Neuronal stem cell (in vitro differentiated cells): ENCODE measurements around the gene ILF3.

Experiments
- DNase-seq: peaks from one replicate; pipeline ENCODE4 v3.0.0-alpha.2; 2013; ENCODE audit warnings: low spot score
- H2AFZ ChIP-seq: one replicate; pipeline ENCODE4 v1.6.1; 2013; ENCODE audit warnings: mild to moderate bottlenecking, low read length, inconsistent platforms
- H2AK5ac ChIP-seq: 2 replicates; pipeline ENCODE4 v1.6.1; 2013; ENCODE audit warnings: low read depth, mild to moderate bottlenecking, inconsistent platforms, low read length, moderate library complexity, mixed read lengths
- H2BK120ac ChIP-seq: 2 replicates; pipeline ENCODE4 v1.6.1; 2013; ENCODE audit warnings: low read depth, mild to moderate bottlenecking, inconsistent platforms, low read length, moderate library complexity, mixed read lengths
- H2BK12ac ChIP-seq: one replicate; pipeline ENCODE4 v1.6.1; 2013; ENCODE audit warnings: low read length, inconsistent platforms
- H2BK15ac ChIP-seq: 2 replicates; pipeline ENCODE4 v1.6.1; 2013; ENCODE audit warnings: mild to moderate bottlenecking, low read length, inconsistent platforms, mixed read lengths
- H2BK5ac ChIP-seq: one replicate; pipeline ENCODE4 v1.6.1; 2013; ENCODE audit warnings: inconsistent platforms, mild to moderate bottlenecking, low read length, moderate library complexity
- H3K14ac ChIP-seq: one replicate; pipeline ENCODE4 v1.6.1; 2013; ENCODE audit warnings: low read length, inconsistent platforms
- H3K18ac ChIP-seq: 2 replicates; pipeline ENCODE4 v1.6.1; 2013; ENCODE audit warnings: low read length, inconsistent platforms
- H3K23ac ChIP-seq: 2 replicates; pipeline ENCODE4 v1.6.1; 2013; ENCODE audit warnings: low read depth, mild to moderate bottlenecking, mixed read lengths, low read length, inconsistent platforms; ENCODE audit not compliant: poor library complexity
- H3K27ac ChIP-seq: replicated peaks from 3 replicates; pipeline ENCODE4 v1.5.1; 2013; ENCODE audit warnings: low read length, inconsistent platforms
- H3K27me3 ChIP-seq, 3 experiments: 2 replicates each; pipeline ENCODE4 v1.6.1; 2013; ENCODE audit warnings: low read length in 3 of 3, mild to moderate bottlenecking in 2 of 3, inconsistent platforms in 1 of 3, low read depth in 1 of 3, mixed read lengths in 1 of 3, moderate library complexity in 1 of 3; ENCODE audit not compliant: control insufficient read depth in 3 of 3, insufficient read depth in 3 of 3
- H3K36me3 ChIP-seq, 2 donors: replicated peaks in 1 of 2; 2 replicates each; pipeline ENCODE4 v1.6.1; 2013; ENCODE audit warnings: low read length in 2 of 2; ENCODE audit not compliant: control insufficient read depth in 2 of 2, insufficient read depth in 2 of 2
- H3K4ac ChIP-seq: 2 replicates; pipeline ENCODE4 v1.6.1; 2013; ENCODE audit warnings: inconsistent platforms, mild to moderate bottlenecking, low read length, moderate library complexity
- H3K4me1 ChIP-seq, 2 donors: 1 replicate in 1 of 2; 2 replicates in 1 of 2; pipeline ENCODE4 v1.6.1; 2013; ENCODE audit warnings: low read length in 2 of 2, low read depth in 1 of 2; ENCODE audit not compliant: control insufficient read depth in 2 of 2, insufficient read depth in 1 of 2
- H3K4me2 ChIP-seq: one replicate; pipeline ENCODE4 v1.6.1; 2013; ENCODE audit warnings: mild to moderate bottlenecking, low read length, inconsistent platforms; ENCODE audit not compliant: insufficient read depth, poor library complexity, severe bottlenecking
- H3K4me3 ChIP-seq, 2 donors: 2 replicates each; pipeline ENCODE4 v1.5.1; 2013; ENCODE audit warnings: low read length in 2 of 2, mild to moderate bottlenecking in 2 of 2, inconsistent platforms in 1 of 2, moderate library complexity in 1 of 2
- H3K79me1 ChIP-seq: one replicate; pipeline ENCODE4 v1.6.1; 2013; ENCODE audit warnings: low read depth, mild to moderate bottlenecking, inconsistent platforms, low read length, moderate library complexity
- H3K9ac ChIP-seq: one replicate; pipeline ENCODE4 v1.6.1; 2013; ENCODE audit warnings: mild to moderate bottlenecking, low read depth, low read length, inconsistent platforms; ENCODE audit not compliant: poor library complexity
- H3K9me3 ChIP-seq, 2 donors: replicated peaks in 1 of 2; 2 replicates each; pipeline versions ENCODE3 to v1.6.1; 2013; ENCODE audit warnings: low read length in 2 of 2, mild to moderate bottlenecking in 2 of 2, inconsistent platforms in 1 of 2, low read depth in 1 of 2, mixed read lengths in 1 of 2, moderate library complexity in 1 of 2; ENCODE audit not compliant: control insufficient read depth in 2 of 2, insufficient read depth in 1 of 2
- H4K8ac ChIP-seq: one replicate; pipeline ENCODE4 v1.6.1; 2013; ENCODE audit warnings: low read depth, mild to moderate bottlenecking, inconsistent platforms, low read length, moderate library complexity
- H4K91ac ChIP-seq: one replicate; pipeline ENCODE4 v1.6.1; 2013; ENCODE audit warnings: low read length, low read depth, mild to moderate bottlenecking, inconsistent platforms; ENCODE audit not compliant: poor library complexity
- WGBS, 2 donors: extraction: QIAGEN DNeasy Blood & Tissue Kit; methylation state at CpG; one replicate each; pipeline ENCODE4 v1.1.7; 2013; ENCODE audit warnings: missing lambda C conversion rate in 2 of 2, mixed read lengths in 1 of 2; ENCODE audit not compliant: insufficient read length in 2 of 2, insufficient replicate concordance in 1 of 2; ENCODE audit errors: extremely low coverage in 2 of 2; 5-methylcytosine and 5-hydroxymethylcytosine counted together

The ILF3 gene

DNA sequence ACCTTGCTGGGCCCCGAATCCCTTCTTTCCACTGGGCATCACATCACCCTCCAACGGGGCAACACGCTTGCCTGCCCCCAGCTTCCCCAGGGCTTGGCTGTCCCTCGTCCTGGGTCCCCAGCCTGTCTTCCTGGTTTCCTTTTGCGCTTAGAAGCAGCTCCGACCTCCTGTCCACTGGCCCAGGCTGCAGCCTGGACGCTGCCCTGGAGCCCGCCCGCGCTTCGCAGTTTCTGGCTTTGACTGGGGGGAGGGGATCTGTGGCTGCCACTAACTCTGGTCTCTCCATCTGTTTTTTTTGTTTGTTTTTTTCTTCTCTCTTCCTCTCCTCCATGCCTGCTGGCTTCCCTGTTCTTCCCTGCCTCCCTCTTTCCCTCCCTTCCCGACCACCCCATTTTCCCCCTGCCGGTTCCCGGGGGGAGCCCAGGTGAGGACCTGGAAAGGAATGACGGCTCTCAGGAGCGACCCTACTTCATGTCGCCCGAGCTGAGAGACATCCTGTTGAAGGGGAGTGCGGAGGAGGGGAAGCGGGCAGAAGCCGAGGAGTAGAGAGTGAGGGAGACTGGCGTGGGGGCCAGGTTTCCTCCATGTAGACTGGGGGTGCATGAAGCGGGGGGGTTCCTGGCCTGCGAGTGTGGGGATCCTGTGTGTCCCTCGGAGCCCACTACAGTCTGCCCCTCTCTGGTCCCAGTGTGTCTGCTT is 11.5 kb upstream of the ILF3 start:
- Histone ChIP-seq H2BK120ac (no peak overlapping the region), H2BK12ac (no peak overlapping the region), H3K23ac (peak overlapping the region; percentile 11), H3K4me2 (no peak overlapping the region), H3K27ac (peak overlapping the region; percentile 31), H3K4me1 (peaks cover 10 to 15% of the 10 kb centered on the region in 2 donors), H3K4me3 (no peak overlapping the region), H2BK5ac (no peak overlapping the region), H2AK5ac (no peak overlapping the region), H3K4ac (no peak overlapping the region), H4K8ac (no peak overlapping the region), H3K79me1 (no peaks in the 10 kb centered on the region), H3K9me3 (no peaks in the 10 kb centered on the region), H4K91ac (no peak overlapping the region), H3K14ac (no peak overlapping the region), H3K36me3 (peaks cover 24 to 70% of the 10 kb centered on the region in 2 donors), H3K9ac (peak overlapping the region; percentile 67), H3K27me3 (no peaks in the 10 kb centered on the region), H2AFZ (no peak overlapping the region), H2BK15ac (no peak overlapping the region), H3K18ac (no peak overlapping the region)
- WGBS, 2 donors, result no CpG with 5 or more reads among the region's 25 CpGs
- no peak for DNase-seq

- Histone ChIP-seq H3K4me1 (peaks cover 10 to 15% of the 10 kb centered on the region in 2 donors), H3K79me1 (no peaks in the 10 kb centered on the region), H3K14ac (no peak overlapping the region), H3K4ac (no peak overlapping the region), H4K91ac (no peak overlapping the region), H3K27me3 (no peaks in the 10 kb centered on the region), H3K27ac (peak overlapping the region; percentile 68), H3K18ac (peak overlapping the region; percentile 35), H2AK5ac (no peak overlapping the region), H2BK15ac (no peak overlapping the region), H2BK120ac (no peak overlapping the region), H2BK5ac (no peak overlapping the region), H3K36me3 (peaks cover 18 to 63% of the 10 kb centered on the region in 2 donors), H4K8ac (no peak overlapping the region), H2AFZ (no peak overlapping the region), H2BK12ac (no peak overlapping the region), H3K9ac (no peak overlapping the region), H3K9me3 (no peaks in the 10 kb centered on the region), H3K4me3 (no peak overlapping the region), H3K23ac (peak overlapping the region; percentile 11), H3K4me2 (no peak overlapping the region)
- DNase-seq, result no peak
- no CpG with 5 or more reads among the region's 21 CpGs for WGBS, 2 donors
Observed at GRCh38 chr19:10643172-10643967, 10.8 kb upstream of the ILF3 start.

DNA sequence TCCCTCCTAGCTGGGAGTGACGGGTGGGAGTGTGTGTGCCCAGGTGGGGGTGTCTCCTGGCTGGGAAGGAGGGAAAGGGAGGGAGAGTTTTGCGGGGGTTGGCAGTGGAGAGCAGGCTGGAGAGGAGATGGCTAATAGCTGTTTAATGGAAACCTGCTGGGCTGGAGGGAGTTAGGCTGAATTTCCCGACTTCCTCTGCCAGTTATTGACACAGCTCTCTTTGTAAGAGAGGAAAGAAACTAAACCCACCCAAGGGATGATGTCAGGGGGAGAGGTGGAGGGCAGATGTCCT is 10.2 kb upstream of the ILF3 start:
- Histone ChIP-seq H3K27ac (peak overlapping the region; percentile 68), H3K14ac (peak overlapping the region; percentile 25), H3K18ac (no peak overlapping the region), H2AFZ (no peak overlapping the region), H3K4me2 (no peak overlapping the region), H3K9ac (no peak overlapping the region), H3K23ac (no peak overlapping the region), H2BK15ac (no peak overlapping the region), H3K79me1 (no peaks in the 10 kb centered on the region), H3K4me1 (peaks cover 10 to 17% of the 10 kb centered on the region in 2 donors), H2BK120ac (no peak overlapping the region), H2BK12ac (no peak overlapping the region), H2AK5ac (no peak overlapping the region), H2BK5ac (peak overlapping the region; percentile 49), H4K91ac (no peak overlapping the region), H4K8ac (no peak overlapping the region), H3K27me3 (no peaks in the 10 kb centered on the region), H3K9me3 (no peaks in the 10 kb centered on the region), H3K4ac (no peak overlapping the region), H3K36me3 (peaks cover 18 to 57% of the 10 kb centered on the region in 2 donors), H3K4me3 (no peak overlapping the region)
- DNase-seq, result no peak
- no CpG with 5 or more reads among the region's 3 CpGs for WGBS, 2 donors

- Histone ChIP-seq H3K9ac (peak overlapping the region; percentile 72), H3K4me2 (no peak overlapping the region), H2BK15ac (no peak overlapping the region), H2BK120ac (no peak overlapping the region), H3K14ac (peak overlapping the region; percentile 25), H3K27me3 (no peaks in the 10 kb centered on the region), H3K4me1 (peaks cover 10 to 17% of the 10 kb centered on the region in 2 donors), H3K9me3 (no peaks in the 10 kb centered on the region), H2BK5ac (peak overlapping the region; percentile 49), H3K27ac (peak overlapping the region; percentile 68), H2AFZ (no peak overlapping the region), H3K18ac (peak overlapping the region; percentile 24), H4K8ac (no peak overlapping the region), H3K4me3 (no peak overlapping the region), H3K36me3 (peaks cover 16 to 52% of the 10 kb centered on the region in 2 donors), H3K23ac (no peak overlapping the region), H2BK12ac (no peak overlapping the region), H4K91ac (no peak overlapping the region), H2AK5ac (peak overlapping the region; percentile 11), H3K79me1 (no peaks in the 10 kb centered on the region), H3K4ac (no peak overlapping the region)
- peak; percentile 71 for DNase-seq
- WGBS, 2 donors, result no CpG with 5 or more reads among the region's 14 CpGs
Observed at GRCh38 chr19:10644260-10645007, 9.7 kb upstream of the ILF3 start.
